ENCODE data around the gene COMP. TPM values are rescaled to one million over a fixed set of nuclear protein-coding genes. Genes with fewer than 3 reads are reported as not detected.
A peak's percentile ranks its signal among the peaks of the same experiment; 100 is the strongest.

The COMP gene
- total RNA-seq, 1 donor from 2014 or later, result not detected

DNA sequence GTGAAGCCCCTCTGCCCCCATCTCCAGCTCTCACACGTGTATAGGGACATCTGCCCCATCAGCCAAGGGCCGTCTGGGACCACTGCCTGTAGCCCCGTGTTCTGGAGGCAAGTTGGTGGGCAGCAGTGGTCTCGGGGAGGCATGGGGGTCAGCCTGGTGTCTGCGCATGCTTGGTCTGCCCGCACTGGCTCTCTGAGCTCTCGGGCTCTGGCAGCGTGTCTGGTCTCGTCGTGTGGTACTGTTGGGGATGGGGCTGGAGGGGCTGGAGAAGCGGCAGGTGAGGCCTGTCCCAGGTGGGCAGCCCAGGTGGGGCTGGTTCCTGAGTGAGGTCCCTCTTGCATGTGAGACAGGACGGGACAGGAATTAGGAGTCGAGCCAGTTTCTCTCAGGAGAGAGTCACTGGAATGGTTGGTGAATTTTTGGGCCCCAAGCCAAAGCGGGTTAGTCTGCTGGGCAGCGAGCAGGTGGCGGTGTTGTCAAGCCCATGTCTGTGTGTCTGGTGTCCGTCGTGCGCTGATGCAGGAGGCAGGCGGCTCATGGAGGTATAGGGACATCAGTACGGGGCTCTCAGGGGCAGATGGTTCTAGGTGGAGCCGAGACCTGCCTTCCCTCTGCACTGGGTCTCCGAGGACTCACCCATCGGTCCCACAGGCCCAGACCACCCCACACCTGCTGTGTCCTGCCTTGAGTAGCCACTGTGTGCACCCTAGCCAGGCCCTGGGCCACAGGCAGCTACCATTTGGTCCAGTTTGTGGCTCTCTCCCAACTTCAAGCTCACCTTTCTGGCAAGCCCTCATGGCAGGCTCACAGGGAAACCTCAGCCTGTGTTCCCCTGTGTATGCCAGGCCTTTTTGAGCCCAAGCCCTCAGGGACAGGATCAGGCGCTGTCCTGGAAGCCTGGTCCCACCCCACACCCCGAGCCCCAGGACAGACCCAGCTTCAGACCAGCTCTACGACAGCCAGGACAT lies 18.2 kb downstream of the COMP start:
- DNase-seq (ENCODE audit: low spot score) (no peak), ATAC-seq (no peak)

- ATAC-seq (peak; percentile 14), DNase-seq (ENCODE audit: low spot score) (no peak)
These were observed 19.5 kb downstream of the COMP start for GRCh38 chr19:18771328-18772242.

GRCh38 chr19:18770663-18771327 lies 20.3 kb downstream of the COMP start:
- no peak for ATAC-seq
- no peak for DNase-seq (ENCODE audit: low spot score)

- ATAC-seq (no peak), DNase-seq (ENCODE audit: low spot score) (no peak)
These were observed 21.0 kb downstream of the COMP start for GRCh38 chr19:18769989-18770528.

DNA sequence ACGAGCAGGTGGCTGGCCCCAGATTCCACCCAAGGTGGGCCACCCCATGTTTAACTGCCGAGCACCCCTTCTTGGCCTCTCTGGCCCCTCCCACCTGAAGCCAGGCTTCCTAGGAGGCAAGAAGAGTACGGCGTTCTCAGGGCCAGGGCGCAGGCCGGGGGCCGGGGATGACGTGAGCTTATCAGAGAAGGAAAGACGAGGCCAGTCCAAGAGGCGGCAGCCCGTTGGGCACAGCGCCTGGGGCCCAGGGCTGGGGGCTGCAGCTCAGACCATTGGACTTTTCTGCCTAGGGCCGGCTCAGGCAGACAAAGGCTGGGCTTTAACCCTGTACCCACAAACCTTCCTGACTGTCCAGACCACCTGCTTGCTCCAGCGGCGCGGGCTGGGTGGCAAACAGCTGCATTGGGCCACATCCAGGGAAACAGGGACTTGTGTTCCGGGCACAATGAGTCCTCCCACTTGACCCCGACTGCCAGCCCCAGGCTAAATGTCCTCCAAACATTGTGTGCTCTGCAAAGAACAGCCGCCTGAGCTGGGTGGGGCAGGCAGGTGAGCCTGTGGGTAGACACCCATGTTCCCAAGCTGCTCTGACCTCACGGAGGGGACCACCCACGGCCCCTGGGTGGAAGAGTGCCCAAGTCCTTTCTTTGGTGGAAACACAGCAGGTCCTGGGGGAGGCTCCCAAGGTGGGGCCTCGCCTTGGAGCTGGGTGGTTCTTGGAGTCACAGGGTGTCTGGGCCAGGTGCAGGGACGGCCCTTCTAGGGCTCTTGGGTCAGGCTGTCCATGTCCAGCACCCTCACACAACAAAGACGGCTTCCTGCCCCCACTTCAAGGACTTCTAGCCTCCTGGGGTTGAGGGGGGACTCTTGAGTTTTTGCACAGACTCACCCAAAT lies 21.9 kb downstream of the COMP start:
- no peak for DNase-seq (ENCODE audit: low spot score)
- ATAC-seq, result no peak

DNA sequence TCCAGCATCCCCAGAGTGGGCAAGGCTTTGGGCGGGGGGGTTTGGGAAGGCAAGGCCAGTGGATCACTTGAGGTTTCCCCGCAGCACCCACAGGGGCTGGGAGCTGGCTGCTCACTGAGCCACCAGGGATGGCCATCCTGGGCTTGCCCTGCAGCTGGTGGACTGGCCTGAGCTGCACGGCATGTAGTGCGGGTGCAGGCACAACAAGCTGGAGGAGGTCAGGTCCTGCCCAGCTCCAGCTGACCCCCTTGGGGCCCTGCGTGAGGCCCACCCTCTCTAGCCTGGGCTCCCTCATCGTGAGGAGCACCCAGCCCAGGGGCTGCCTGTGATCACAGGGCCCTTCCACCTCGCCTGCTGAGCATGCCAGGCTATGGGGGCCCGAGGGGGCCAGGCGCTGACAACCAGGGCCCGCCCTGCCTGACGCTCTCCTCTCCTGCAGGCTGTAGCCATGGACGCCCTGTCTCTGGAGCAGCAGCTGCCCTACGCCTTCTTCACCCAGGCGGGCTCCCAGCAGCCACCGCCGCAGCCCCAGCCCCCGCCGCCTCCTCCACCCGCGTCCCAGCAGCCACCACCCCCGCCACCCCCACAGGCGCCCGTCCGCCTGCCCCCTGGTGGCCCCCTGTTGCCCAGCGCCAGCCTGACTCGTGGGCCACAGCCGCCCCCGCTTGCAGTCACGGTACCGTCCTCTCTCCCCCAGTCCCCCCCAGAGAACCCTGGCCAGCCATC lies 22.9 kb downstream of the COMP start:
- no peak for ATAC-seq
- DNase-seq (ENCODE audit: low spot score), result no peak

DNA sequence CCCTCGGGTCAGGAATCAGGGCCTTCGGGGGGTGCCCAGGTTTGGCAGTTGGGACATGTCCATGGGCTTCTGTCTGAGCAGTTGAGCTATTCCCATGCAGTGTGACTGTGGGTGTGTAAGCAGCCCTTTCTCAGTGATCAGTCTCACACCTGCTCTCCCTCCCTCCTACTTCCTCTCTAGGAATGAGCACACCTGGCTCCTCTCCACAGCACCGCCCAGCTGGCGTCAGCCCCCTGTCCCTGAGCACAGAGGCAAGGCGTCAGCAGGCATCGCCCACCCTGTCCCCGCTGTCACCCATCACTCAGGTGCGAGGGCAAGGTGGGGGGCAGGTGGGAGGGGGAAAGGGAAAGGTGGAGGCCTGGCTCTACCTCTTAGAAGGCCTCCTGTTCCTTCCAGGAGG lies 25.9 kb downstream of the COMP start:
- DNase-seq (ENCODE audit: low spot score) (no peak), ATAC-seq (no peak)

DNA sequence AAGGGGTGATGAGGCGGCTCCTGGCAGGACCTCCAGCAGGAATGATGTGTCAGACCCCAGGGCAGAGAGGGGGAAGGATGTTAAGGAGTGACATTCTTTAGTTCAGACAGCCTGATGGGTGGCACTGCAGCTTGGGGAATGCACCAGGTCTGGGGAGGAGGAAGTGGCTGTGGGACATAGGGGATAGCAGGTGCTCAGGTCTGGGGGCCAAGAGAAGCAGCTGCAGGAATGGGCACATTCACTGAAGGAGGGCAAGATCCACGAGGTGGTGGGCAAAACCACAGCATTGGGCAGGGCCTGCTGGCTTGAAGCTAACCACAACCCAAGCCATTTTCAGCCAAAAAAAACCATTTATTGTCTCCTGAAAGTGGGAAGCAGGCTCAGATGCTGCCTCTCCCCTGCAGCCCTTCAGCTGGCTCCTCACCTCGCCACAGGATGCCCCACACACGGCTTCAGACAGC lies 26.5 kb downstream of the COMP start:
- ATAC-seq (no peak), DNase-seq (ENCODE audit: low spot score) (no peak)

GRCh38 chr19:18763674-18764590 lies 27.2 kb downstream of the COMP start:
- no peak for DNase-seq (ENCODE audit: low spot score)
- no peak for ATAC-seq

DNA sequence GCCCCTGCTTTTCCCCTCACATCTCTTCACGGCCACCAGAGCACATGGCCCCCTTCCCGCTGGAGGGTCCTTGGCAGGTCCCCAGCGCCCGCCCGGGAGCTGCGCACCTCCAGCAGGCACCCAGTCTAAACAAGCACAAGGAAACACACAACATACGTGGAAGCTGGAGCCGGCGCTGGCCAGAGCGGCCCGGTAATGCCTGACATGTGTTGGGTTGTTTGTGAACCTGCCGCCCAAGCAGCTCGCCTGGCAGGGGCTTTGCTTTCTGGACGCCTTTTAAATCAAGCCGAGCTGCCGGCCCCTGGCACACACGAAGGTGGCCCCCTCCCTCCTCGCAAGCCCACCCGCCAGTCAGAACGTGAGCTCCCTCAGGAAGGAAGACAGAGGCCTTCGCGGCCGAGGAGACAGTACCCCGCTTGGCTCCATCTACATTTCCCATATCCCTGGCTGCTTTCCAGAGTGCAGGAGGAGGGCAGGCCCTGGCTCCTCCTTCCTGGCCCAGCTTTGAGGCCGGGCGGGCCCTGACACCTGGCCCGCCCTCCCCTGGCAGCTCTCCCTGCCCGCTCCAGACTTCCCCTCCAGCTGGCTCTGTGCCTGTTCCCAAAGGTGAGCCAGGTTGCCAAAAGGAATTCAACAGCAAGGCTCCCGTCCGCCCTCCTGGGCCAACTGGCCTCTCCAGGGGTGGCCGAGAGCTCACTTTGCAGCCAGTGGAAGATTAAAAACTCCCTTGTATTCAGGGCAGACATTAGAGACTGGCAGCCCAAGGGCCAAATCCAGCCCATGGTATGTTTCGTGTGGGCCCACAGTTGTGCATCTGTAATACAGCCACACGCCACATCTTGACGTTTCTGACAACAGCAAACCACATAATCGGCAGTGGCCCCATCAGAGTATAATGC lies 28.7 kb downstream of the COMP start:
- DNase-seq (ENCODE audit: low spot score) (peak; percentile 98), ATAC-seq (peak; percentile 93)

DNA sequence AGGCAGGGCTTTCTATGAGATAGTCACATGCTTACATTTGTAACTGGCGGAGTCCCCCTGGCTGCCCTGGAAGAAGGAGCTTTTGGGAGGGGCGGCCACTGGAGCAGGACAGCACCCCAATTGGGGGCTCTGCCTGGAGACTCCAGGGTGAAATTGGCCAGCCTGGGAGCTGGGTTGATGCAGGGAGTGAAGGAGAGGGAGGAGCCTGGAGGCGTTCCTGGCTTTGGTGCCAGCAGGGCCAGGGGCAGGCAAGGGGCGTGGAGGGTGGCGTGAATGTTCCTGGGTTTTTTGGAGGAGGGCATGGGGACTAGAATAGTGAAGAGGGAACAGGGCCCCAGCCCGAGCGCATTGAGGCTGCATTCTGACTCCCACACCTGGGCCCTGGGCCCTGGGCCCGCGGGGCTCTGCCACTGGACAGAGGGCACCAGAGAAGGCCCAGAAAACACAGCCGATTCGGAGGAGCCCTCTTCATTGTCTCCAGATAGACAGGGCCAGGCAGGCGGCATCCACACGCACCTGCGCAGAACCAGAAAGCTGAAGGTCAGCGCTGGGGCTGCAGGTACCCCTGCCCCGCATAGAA lies 29.5 kb downstream of the COMP start:
- DNase-seq (ENCODE audit: low spot score) (no peak), ATAC-seq (peak; percentile 9)

GRCh38 chr19:18760440-18761383 lies 30.4 kb downstream of the COMP start:
- no peak for ATAC-seq
- no peak for DNase-seq (ENCODE audit: low spot score)

- ATAC-seq, result no peak
- DNase-seq (ENCODE audit: low spot score), result no peak
These were observed 31.1 kb downstream of the COMP start for GRCh38 chr19:18759995-18760426.

GRCh38 chr19:18759304-18759994 lies 31.7 kb downstream of the COMP start:
- DNase-seq (ENCODE audit: low spot score) (no peak), ATAC-seq (no peak)

DNA sequence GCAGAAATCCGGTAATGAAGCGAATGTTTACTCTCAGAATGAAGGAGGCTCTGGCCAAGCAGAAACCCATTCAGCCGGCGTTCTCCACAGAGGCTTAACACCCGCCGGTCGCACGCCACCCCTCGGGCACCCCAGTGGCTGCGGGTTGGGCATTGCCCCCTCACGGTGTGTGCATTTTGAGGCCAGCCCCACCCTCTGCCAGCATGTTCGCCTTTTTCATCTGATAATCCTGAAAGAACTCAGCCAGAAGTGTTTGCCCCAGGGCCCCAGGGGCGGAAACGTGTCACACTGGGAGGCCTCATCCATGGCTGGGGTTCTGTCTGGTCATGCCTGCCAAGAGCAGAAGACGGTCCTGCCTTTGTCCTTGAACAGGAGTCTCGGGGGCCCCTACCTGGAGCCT lies 34.2 kb downstream of the COMP start:
- no peak for DNase-seq (ENCODE audit: low spot score)

More for the DNA sequence above, 34.2 kb downstream of the COMP start:
- ATAC-seq, result no peak

Measured in left lobe of liver (tissue), 2 donors.